ENCODE data around the gene AQP1. TPM values are rescaled to one million over a fixed set of nuclear protein-coding genes. Genes with fewer than 3 reads are reported as not detected.
A peak's percentile ranks its signal among the peaks of the same experiment; 100 is the strongest.

AQP1 gene
- polyA plus RNA-seq, 3 donors: 0.03 TPM; not detected in 2

GRCh38 chr7:30965883-30966282 lies 54.2 kb downstream of the AQP1 start:
- Histone ChIP-seq H3K4me3 (replicated peaks in 1 of 3; ENCODE audit: low read depth in 2 of 3, low read length in 3 of 3) (no peak overlapping the region), H3K27me3 (ENCODE audit: control insufficient read depth in 2 of 2, insufficient read depth in 2 of 2, low read length in 2 of 2) (no peaks in the 10 kb centered on the region), H3K4me1 (ENCODE audit: control insufficient read depth in 1 of 2, insufficient read depth in 2 of 2, low read length in 2 of 2) (no peaks in the 10 kb centered on the region), H3K79me2 (ENCODE audit: insufficient read depth, low read length) (no peaks in the 10 kb centered on the region), H3K9ac (ENCODE audit: insufficient read depth, low read length, poor library complexity, severe bottlenecking) (no peak overlapping the region), H4K20me1 (ENCODE audit: insufficient read depth, low read length) (no peaks in the 10 kb centered on the region), H3K9me3 (replicated peaks in 1 of 2; ENCODE audit: control insufficient read depth in 1 of 2, insufficient read depth in 1 of 2, low read length in 2 of 2) (no peaks in the 10 kb centered on the region), H3K4me2 (replicated peaks; ENCODE audit: extremely low read depth, low read length, poor library complexity, severe bottlenecking) (no peak overlapping the region), H3K27ac (ENCODE audit: low read depth in 1 of 2, low read length in 2 of 2) (no peak overlapping the region), H2AFZ (ENCODE audit: insufficient read depth, low read depth, low read length, poor library complexity, severe bottlenecking) (no peak overlapping the region), H3K36me3 (replicated peaks in 1 of 2; ENCODE audit: control insufficient read depth in 1 of 2, insufficient read depth in 2 of 2, low read length in 2 of 2) (no peaks in the 10 kb centered on the region)
- Mint-ChIP-seq H3K4me1 (no peaks in the 10 kb centered on the region), H3K27me3 (ENCODE audit: low read depth in 3 of 3) (peaks cover 4 to 10% (median 4%) of the 10 kb centered on the region in 3 donors), H3K9me3 (no peaks in the 10 kb centered on the region), H3K36me3 (no peaks in the 10 kb centered on the region), H3K27ac (no peak overlapping the region), H3K4me3 (no peak overlapping the region)
- peak in 1 of 3 donors; percentile 3 for DNase-seq
- no peak for TF ChIP-seq CTCF (IDR thresholded peaks at IDR 0.05)
- 80% methylated on average over 9 of the region's 9 CpGs for WGBS (ENCODE audit: insufficient coverage)
- intact Hi-C loops (cut with micrococcal nuclease): no loop called here

GRCh38 chr7:30968294-30968693 lies 56.6 kb downstream of the AQP1 start:
- Histone ChIP-seq H3K9ac (ENCODE audit: insufficient read depth, low read length, poor library complexity, severe bottlenecking) (no peak overlapping the region), H4K20me1 (ENCODE audit: insufficient read depth, low read length) (no peaks in the 10 kb centered on the region), H3K79me2 (ENCODE audit: insufficient read depth, low read length) (no peaks in the 10 kb centered on the region), H3K4me1 (ENCODE audit: control insufficient read depth in 1 of 2, insufficient read depth in 2 of 2, low read length in 2 of 2) (no peaks in the 10 kb centered on the region), H3K4me3 (replicated peaks in 1 of 3; ENCODE audit: low read depth in 2 of 3, low read length in 3 of 3) (no peak overlapping the region), H3K9me3 (replicated peaks in 1 of 2; ENCODE audit: control insufficient read depth in 1 of 2, insufficient read depth in 1 of 2, low read length in 2 of 2) (no peaks in the 10 kb centered on the region), H3K27ac (ENCODE audit: low read depth in 1 of 2, low read length in 2 of 2) (no peak overlapping the region), H2AFZ (ENCODE audit: insufficient read depth, low read depth, low read length, poor library complexity, severe bottlenecking) (no peak overlapping the region), H3K36me3 (replicated peaks in 1 of 2; ENCODE audit: control insufficient read depth in 1 of 2, insufficient read depth in 2 of 2, low read length in 2 of 2) (no peaks in the 10 kb centered on the region), H3K4me2 (replicated peaks; ENCODE audit: extremely low read depth, low read length, poor library complexity, severe bottlenecking) (no peak overlapping the region), H3K27me3 (ENCODE audit: control insufficient read depth in 2 of 2, insufficient read depth in 2 of 2, low read length in 2 of 2) (no peaks in the 10 kb centered on the region)
- no CpG with 5 or more reads among the region's 2 CpGs for WGBS (ENCODE audit: insufficient coverage)
- H3K4me3 Mint-ChIP-seq: no peak overlapping the region
- H3K27me3 Mint-ChIP-seq (ENCODE audit: low read depth in 3 of 3): peaks cover 8 to 11% (median 10%) of the 10 kb centered on the region in 3 donors
- no peaks in the 10 kb centered on the region for H3K4me1 Mint-ChIP-seq
- DNase-seq: peak in 1 of 3 donors; percentile 2
- H3K27ac Mint-ChIP-seq: no peak overlapping the region
- no peak for TF ChIP-seq CTCF (IDR thresholded peaks at IDR 0.05)
- H3K36me3 Mint-ChIP-seq: no peaks in the 10 kb centered on the region
- intact Hi-C loops (cut with micrococcal nuclease): no loop called here
- peaks cover 0 to 1% (median 0%) of the 10 kb centered on the region in 7 donors for H3K9me3 Mint-ChIP-seq

Measured in CD14-positive monocyte (primary cell).